ENCODE measurements around the gene SEL1L3.
"Not testable (repeated sequence)": the region's sequence is repeated elsewhere in the genome, so short reads cannot be mapped to it uniquely, and the experiment has no call there.

Gene SEL1L3

GRCh38 chr4:25862411-25863346, at the start of gene SEL1L3:
SEL1L3 (minus strand) TSS chr4:25862988; CDS start chr4:25862836, 152 bp downstream.
- DNase-seq, result peak; percentile 51

GRCh38 chr4:25911356-25911755, 48.6 kb upstream of the SEL1L3 start:
- no peak for DNase-seq

GRCh38 chr4:25908491-25908901, 45.7 kb upstream of the SEL1L3 start:
- no peak for DNase-seq

GRCh38 chr4:25906113-25906512, 43.3 kb upstream of the SEL1L3 start:
- not testable (repeated sequence) for DNase-seq

GRCh38 chr4:25905371-25905770, 42.6 kb upstream of the SEL1L3 start:
- DNase-seq, result no peak

- DNase-seq, result no peak
Observed at GRCh38 chr4:25904748-25905082, 41.9 kb upstream of the SEL1L3 start.

GRCh38 chr4:25903900-25904747, 41.3 kb upstream of the SEL1L3 start:
- DNase-seq, result no peak

- no peak for DNase-seq
Observed at GRCh38 chr4:25901030-25901430, 38.2 kb upstream of the SEL1L3 start.

GRCh38 chr4:25900310-25900709, 37.5 kb upstream of the SEL1L3 start:
- no peak for DNase-seq

GRCh38 chr4:25896776-25897539, 34.2 kb upstream of the SEL1L3 start:
- DNase-seq, result no peak

- no peak for DNase-seq
Observed at GRCh38 chr4:25892796-25893195, 30.0 kb upstream of the SEL1L3 start.

- DNase-seq, result peak; percentile 13
Observed at GRCh38 chr4:25890571-25891485, 28.0 kb upstream of the SEL1L3 start.

GRCh38 chr4:25889589-25890503, 27.1 kb upstream of the SEL1L3 start:
- no peak for DNase-seq

GRCh38 chr4:25888781-25889180, 26.0 kb upstream of the SEL1L3 start:
- DNase-seq, result no peak

- DNase-seq, result no peak
Observed at GRCh38 chr4:25884031-25884782, 21.4 kb upstream of the SEL1L3 start.

GRCh38 chr4:25883565-25883964, 20.8 kb upstream of the SEL1L3 start:
- no peak for DNase-seq

GRCh38 chr4:25882226-25882625, 19.4 kb upstream of the SEL1L3 start:
- peak; percentile 33 for DNase-seq

- DNase-seq, result no peak
Observed at GRCh38 chr4:25881193-25881592, 18.4 kb upstream of the SEL1L3 start.

- DNase-seq, result no peak
Observed at GRCh38 chr4:25879991-25880651, 17.3 kb upstream of the SEL1L3 start.
